Adrenal gland (tissue), 12 donors: ENCODE measurements around the gene NOVA1. TPM values are rescaled to one million over a fixed set of nuclear protein-coding genes. Genes with fewer than 3 reads are reported as not detected.

Source experiments
- DNase-seq, 7 donors: peaks; one replicate each; pipeline ENCODE4 v3.0.0-alpha.2; 2019 to 2020
- H3K27ac ChIP-seq, 5 donors: fragments of 200-600 bp; sonication (generic) in 4 of 5; 1 replicate in 3 of 5; 2 replicates in 2 of 5; pipeline versions ENCODE4 v1.5.1 to v1.8.0; 2016 to 2020; ENCODE audit warnings: mild to moderate bottlenecking in 1 of 5
- H3K27me3 ChIP-seq: fragments of 200-600 bp; 2 replicates; pipeline ENCODE4 v1.8.0; 2021
- H3K36me3 ChIP-seq, 2 donors: fragments of 200-600 bp; replicated peaks in 1 of 2; 1 replicate in 1 of 2; 2 replicates in 1 of 2; pipeline versions ENCODE4 v1.5.1 to v1.8.0; 2018 to 2022
- H3K4me1 ChIP-seq, 2 donors: fragments of 200-600 bp; replicated peaks in 1 of 2; 1 replicate in 1 of 2; 2 replicates in 1 of 2; pipeline versions ENCODE4 v1.5.1 to v1.8.0; 2018 to 2021
- H3K4me3 ChIP-seq, 4 donors: fragments of 200-600 bp; sonication (generic) in 3 of 4; one replicate each; pipeline ENCODE4 v1.5.1; 2016 to 2018
- H3K9me3 ChIP-seq, 3 donors: fragments of 200-600 bp; sonication (generic) in 1 of 3; replicated peaks in 1 of 3; 1 replicate in 2 of 3; 2 replicates in 1 of 3; pipeline versions ENCODE4 v1.5.1 to v1.8.0; 2016 to 2021
- CTCF ChIP-seq, 6 experiments: fragments of 450-650 bp in 4 of 6; fragments of 200-600 bp in 2 of 6; sonication (generic) in 1 of 6; IDR thresholded peaks; 1 replicate in 5 of 6; 2 replicates in 1 of 6; pipeline versions ENCODE4 v1.5.1 to v1.8.0; 2016 to 2021; ENCODE audit warnings: antibody characterized with exemption in 6 of 6, mild to moderate bottlenecking in 2 of 6, moderate library complexity in 1 of 6
- POLR2A ChIP-seq, 2 donors: fragments of 450-650 bp; IDR thresholded peaks; one replicate each; pipeline ENCODE4 v1.6.1; 2017; ENCODE audit warnings: antibody characterized with exemption in 2 of 2, mild to moderate bottlenecking in 2 of 2, moderate library complexity in 1 of 2
- WGBS, 4 donors: extraction: QIAGEN DNeasy Blood & Tissue Kit in 2 of 4; methylation state at CpG; one replicate each; pipeline versions ENCODE4 v1.1.5 to v1.1.7; 2013 to 2017; 5-methylcytosine and 5-hydroxymethylcytosine counted together
- intact Hi-C, 2 donors: fragments of 100-400 bp; cut with DNase I; formaldehyde crosslinking; loops; one replicate each; pipeline versions ENCODE4 v1.14.1 to v1.15.0; 2022 to 2023
- polyA plus RNA-seq, 3 donors: library from polyadenylated mRNA; stranded (reverse); fragments of 200-250 nt in 2 of 3; fragments of 350-450 nt in 1 of 3; fragmentation: Illumina TruSeq in 1 of 3; extraction: RNeasy Lipid Tissue Mini Kit (QIAGEN cat#74804) in 1 of 3; gene quantifications; one replicate each; pipeline ENCODE4 v1.2.3, GENCODE V29; 2013 to 2014
- total RNA-seq, 9 donors: library from RNA; depleted of rRNA in 4 of 9; stranded (reverse); fragments of >200 nt in 4 of 9; fragments of 120-200 nt in 1 of 9; fragmentation: NEBNext Ultra II Directional in 1 of 9; extraction: Animal tissue kit (Norgen Biotek cat#: 25700) in 1 of 9; gene quantifications; one replicate each; pipeline versions ENCODE4 v1.1.0 to v1.2.4, GENCODE V29; 2013 to 2023
- donor health status: healthy with polysubstance abuse.
- donor health status: Bipolar disorder and iron deficiency.
- donor health status: DM: yes; HTN: yes; CAD: no.
- donor health status: DM: no; HTN: no; CAD: no.
- donor health status: DM: no; HTN: no; CAD: no.
- donor health status: DM: yes; HTN: yes; CAD: no.

Gene NOVA1
- total and polyA plus RNA-seq, 12 donors = 0.69 to 16.6 (median 4.4) TPM

GRCh38 chr14:26622611-26623010 lies 24.8 kb upstream of the NOVA1 start:
- Histone ChIP-seq H3K27ac (no peak overlapping the region), H3K27me3 (no peaks in the 10 kb centered on the region), H3K4me1 (no peaks in the 10 kb centered on the region), H3K4me3 (no peak overlapping the region), H3K9me3 (no peaks in the 10 kb centered on the region), H3K36me3 (no peaks in the 10 kb centered on the region)
- 66 to 79% (median 74%) methylated on average over 1 of the region's 1 CpG for WGBS, 4 donors
- TF ChIP-seq POLR2A (IDR thresholded peaks at IDR 0.05) (no peak), CTCF (IDR thresholded peaks at IDR 0.05) (no peak)
- DNase-seq = no peak
- intact Hi-C loops = no loop called here

DNA sequence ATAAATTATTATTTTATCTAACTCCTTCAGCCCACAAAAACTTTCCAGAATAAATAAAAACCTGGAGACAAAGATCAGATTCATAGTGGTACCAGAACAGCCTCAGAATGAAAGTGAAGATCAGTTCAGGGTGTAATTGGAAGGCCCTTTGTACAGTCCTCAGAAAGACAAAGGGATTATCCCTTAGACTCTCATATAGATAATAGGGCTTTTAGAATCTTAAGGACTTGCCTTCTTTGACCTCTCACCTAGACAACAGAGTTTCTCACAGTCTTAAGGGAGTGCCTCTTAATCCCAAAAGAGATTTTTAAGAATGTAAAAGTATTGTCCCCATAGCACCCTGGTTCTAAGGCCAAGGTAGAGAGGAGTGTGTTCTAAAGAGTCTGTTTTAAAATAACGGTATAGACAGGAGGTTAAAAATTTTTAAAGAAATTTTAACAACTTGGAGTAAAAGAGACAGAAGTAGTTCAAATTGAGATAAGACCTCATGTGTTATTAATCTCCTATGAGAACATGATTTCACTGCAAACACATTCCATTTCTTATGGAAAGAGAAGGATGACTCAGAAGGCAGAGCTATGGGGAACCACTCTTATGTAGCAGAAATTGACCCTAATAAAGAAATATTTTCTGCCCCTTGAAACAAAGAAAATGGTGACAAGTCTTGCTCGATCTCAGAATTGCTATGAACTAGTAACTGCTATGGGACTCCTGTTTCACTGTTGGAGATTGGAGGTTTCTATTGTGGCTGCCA lies 24.2 kb upstream of the NOVA1 start:
- Histone ChIP-seq H3K36me3 (no peaks in the 10 kb centered on the region), H3K27ac (no peak overlapping the region), H3K9me3 (no peaks in the 10 kb centered on the region), H3K27me3 (no peaks in the 10 kb centered on the region), H3K4me3 (no peak overlapping the region), H3K4me1 (no peaks in the 10 kb centered on the region)
- 73 to 77% (median 75%) methylated on average over 2 of the region's 2 CpGs for WGBS, 4 donors
- intact Hi-C loops = no loop called here
- TF ChIP-seq CTCF (IDR thresholded peaks at IDR 0.05) (no peak), POLR2A (IDR thresholded peaks at IDR 0.05) (no peak)
- no peak for DNase-seq

DNA sequence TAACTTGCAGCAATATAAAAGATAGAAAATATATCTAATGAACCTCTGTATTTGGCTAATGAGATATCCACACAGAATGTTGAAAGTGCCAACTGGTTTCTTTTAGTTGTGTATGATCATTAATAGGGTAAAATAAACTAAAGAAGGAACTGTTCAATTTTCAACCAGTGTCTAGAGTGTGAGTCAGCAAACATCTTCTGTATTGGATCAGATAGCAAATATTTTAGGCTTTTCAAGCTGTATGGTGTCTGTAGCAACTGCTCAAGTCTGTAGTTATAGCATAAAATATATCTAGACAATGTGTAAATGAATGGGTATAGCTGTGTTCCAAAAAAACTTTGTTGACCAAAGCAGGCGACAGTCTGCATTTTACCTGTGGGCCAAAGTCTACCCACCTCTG lies 23.5 kb upstream of the NOVA1 start:
- TF ChIP-seq POLR2A (IDR thresholded peaks at IDR 0.05) = no peak
- TF ChIP-seq CTCF (IDR thresholded peaks at IDR 0.05) = no peak
- H3K4me1 ChIP-seq = no peaks in the 10 kb centered on the region
- intact Hi-C loops = no loop called here
- H3K27ac ChIP-seq = no peak overlapping the region
- H3K4me3 ChIP-seq = no peak overlapping the region
- 89 to 100% (median 94%) methylated on average over 1 of the region's 1 CpG for WGBS, 4 donors
- no peaks in the 10 kb centered on the region for H3K27me3 ChIP-seq
- no peaks in the 10 kb centered on the region for H3K9me3 ChIP-seq
- no peaks in the 10 kb centered on the region for H3K36me3 ChIP-seq
- DNase-seq = no peak

DNA sequence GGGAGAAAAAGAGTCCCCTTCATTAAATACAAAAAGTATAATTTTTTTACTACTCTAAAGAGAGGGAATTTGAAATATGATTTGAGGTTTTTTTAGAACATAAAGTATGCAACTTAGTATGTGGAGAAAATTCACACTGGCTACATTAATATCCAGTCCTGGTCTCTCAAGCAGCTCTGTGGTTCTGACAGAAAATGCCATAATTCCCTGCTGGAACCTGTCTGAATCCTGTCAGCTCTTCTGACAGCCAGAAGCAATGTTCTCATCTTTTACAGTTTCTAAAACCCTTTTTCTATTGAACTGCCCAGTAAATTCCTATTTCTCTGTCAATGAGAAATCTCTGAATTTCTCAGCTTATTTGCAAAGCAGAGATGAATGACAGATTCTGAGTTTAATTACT lies 13.4 kb upstream of the NOVA1 start:
- TF ChIP-seq CTCF (IDR thresholded peaks at IDR 0.05) (no peak), POLR2A (IDR thresholded peaks at IDR 0.05) (no peak)
- no peaks in the 10 kb centered on the region for H3K27me3 ChIP-seq

More for the DNA sequence above, 13.4 kb upstream of the NOVA1 start:
- Histone ChIP-seq H3K9me3 (peaks cover 0 to 11% (median 0%) of the 10 kb centered on the region in 3 donors), H3K4me3 (no peak overlapping the region), H3K4me1 (no peaks in the 10 kb centered on the region), H3K36me3 (no peaks in the 10 kb centered on the region), H3K27ac (no peak overlapping the region)
- intact Hi-C loops = no loop called here
- DNase-seq = no peak
